ENCODE results near the gene ZNF76. TPM values are rescaled to one million over a fixed set of nuclear protein-coding genes. Genes with fewer than 3 reads are reported as not detected.
A peak's percentile ranks its signal among the peaks of the same experiment; 100 is the strongest.

Gene ZNF76
- total and polyA plus RNA-seq, 2 of the 13 experiments (the other 11 are each of a cell fraction or from before 2014, with no cell fraction given) = 13.2 to 26.4 TPM

DNA sequence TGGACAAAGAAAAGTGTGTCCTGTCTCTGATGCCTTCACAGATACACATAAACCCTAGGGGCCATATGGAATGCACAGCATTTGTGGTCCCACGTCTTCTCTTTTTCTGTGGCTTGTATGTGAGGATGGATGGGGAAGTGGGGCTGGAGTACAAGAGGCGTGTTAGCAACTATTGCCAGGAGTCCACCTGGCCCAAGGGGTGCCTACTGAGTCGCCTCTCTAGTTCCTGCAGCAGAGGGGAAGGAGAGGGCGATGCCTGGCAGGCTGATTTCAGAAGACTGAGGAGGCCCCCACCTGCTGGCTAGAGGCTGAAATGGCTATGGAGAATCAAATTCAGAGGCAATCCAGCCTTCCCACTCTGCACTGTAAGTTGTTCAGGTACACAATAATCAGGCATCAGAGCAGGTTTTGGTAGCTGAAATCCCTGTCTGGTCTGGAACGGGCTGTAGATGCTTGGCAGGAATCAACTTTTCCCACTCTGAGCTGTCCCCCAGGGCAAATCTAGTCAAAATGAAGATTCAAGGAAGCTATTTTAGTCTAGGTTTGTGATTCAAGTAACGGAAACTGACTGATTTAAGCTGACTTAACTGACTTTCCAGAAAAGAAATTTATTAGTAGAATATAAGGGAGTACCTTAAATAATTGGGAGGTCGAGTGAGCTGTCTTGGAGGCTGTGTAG, 68.0 kb downstream of the ZNF76 start (continued):
- TF ChIP-seq, protein P1, sequence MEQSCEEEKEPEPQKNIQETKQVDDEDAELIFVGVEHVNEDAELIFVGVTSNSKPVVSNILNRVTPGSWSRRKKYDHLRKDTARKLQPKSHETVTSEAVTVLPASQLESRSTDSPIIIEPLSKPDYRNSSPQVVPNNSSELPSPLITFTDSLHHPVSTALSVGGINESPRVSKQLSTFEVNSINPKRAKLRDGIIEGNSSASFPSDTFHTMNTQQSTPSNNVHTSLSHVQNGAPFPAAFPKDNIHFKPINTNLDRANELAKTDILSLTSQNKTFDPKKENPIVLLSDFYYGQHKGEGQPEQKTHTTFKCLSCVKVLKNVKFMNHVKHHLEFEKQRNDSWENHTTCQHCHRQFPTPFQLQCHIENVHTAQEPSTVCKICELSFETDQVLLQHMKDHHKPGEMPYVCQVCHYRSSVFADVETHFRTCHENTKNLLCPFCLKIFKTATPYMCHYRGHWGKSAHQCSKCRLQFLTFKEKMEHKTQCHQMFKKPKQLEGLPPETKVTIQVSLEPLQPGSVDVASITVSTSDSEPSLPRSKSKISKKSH (CRISPR knock-in tag; IDR thresholded peaks at IDR 0.05; ENCODE audit: borderline replicate concordance) = no peak
- TF ChIP-seq PAWR (CRISPR knock-in tag; IDR thresholded peaks at IDR 0.05; ENCODE audit: borderline replicate concordance) (no peak), ZNF790 (CRISPR knock-in tag; IDR thresholded peaks at IDR 0.05; ENCODE audit: borderline replicate concordance) (no peak), SOX6 (IDR thresholded peaks at IDR 0.05) (no peak), SOX6 (CRISPR knock-in tag; IDR thresholded peaks at IDR 0.05) (0 out of 2 replicates have a peak, but pooled peaks have one; percentile 19), ZNF782 (CRISPR knock-in tag; IDR thresholded peaks at IDR 0.05; ENCODE audit: borderline replicate concordance) (no peak), PRPF4 (IDR thresholded peaks at IDR 0.05; ENCODE audit: low read depth, low read length, poor library complexity, severe bottlenecking) (no peak), ZNF3 (CRISPR knock-in tag; IDR thresholded peaks at IDR 0.05) (no peak), TRIM24 (CRISPR knock-in tag; IDR thresholded peaks at IDR 0.05) (no peak), ZNF160 (CRISPR knock-in tag; IDR thresholded peaks at IDR 0.05) (no peak), THAP11 (CRISPR knock-in tag; IDR thresholded peaks at IDR 0.05) (no peak), ZNF569 (CRISPR knock-in tag; IDR thresholded peaks at IDR 0.05; ENCODE audit: borderline replicate concordance) (no peak), SMAD3 (CRISPR knock-in tag; IDR thresholded peaks at IDR 0.05) (0 out of 2 replicates have a peak, but pooled peaks have one; percentile 31), CC2D1A (CRISPR knock-in tag; IDR thresholded peaks at IDR 0.05) (no peak), CAMTA2 (CRISPR knock-in tag; IDR thresholded peaks at IDR 0.05; ENCODE audit: borderline replicate concordance) (no peak), SRF (IDR thresholded peaks at IDR 0.05; ENCODE audit: low read depth, low read length) (no peak), MXD4 (CRISPR knock-in tag; IDR thresholded peaks at IDR 0.05) (peak; percentile 34; the same call in 1 of the 2 replicates)
- TF ChIP-seq, protein P2, sequence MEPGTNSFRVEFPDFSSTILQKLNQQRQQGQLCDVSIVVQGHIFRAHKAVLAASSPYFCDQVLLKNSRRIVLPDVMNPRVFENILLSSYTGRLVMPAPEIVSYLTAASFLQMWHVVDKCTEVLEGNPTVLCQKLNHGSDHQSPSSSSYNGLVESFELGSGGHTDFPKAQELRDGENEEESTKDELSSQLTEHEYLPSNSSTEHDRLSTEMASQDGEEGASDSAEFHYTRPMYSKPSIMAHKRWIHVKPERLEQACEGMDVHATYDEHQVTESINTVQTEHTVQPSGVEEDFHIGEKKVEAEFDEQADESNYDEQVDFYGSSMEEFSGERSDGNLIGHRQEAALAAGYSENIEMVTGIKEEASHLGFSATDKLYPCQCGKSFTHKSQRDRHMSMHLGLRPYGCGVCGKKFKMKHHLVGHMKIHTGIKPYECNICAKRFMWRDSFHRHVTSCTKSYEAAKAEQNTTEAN (CRISPR knock-in tag; conservative IDR thresholded peaks at IDR 0.05) = no peak
- TF ChIP-seq, protein P3, sequence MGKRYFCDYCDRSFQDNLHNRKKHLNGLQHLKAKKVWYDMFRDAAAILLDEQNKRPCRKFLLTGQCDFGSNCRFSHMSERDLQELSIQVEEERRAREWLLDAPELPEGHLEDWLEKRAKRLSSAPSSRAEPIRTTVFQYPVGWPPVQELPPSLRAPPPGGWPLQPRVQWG (CRISPR knock-in tag; IDR thresholded peaks at IDR 0.05; ENCODE audit: borderline replicate concordance, low read depth) = no peak
- TF ChIP-seq, protein P4, sequence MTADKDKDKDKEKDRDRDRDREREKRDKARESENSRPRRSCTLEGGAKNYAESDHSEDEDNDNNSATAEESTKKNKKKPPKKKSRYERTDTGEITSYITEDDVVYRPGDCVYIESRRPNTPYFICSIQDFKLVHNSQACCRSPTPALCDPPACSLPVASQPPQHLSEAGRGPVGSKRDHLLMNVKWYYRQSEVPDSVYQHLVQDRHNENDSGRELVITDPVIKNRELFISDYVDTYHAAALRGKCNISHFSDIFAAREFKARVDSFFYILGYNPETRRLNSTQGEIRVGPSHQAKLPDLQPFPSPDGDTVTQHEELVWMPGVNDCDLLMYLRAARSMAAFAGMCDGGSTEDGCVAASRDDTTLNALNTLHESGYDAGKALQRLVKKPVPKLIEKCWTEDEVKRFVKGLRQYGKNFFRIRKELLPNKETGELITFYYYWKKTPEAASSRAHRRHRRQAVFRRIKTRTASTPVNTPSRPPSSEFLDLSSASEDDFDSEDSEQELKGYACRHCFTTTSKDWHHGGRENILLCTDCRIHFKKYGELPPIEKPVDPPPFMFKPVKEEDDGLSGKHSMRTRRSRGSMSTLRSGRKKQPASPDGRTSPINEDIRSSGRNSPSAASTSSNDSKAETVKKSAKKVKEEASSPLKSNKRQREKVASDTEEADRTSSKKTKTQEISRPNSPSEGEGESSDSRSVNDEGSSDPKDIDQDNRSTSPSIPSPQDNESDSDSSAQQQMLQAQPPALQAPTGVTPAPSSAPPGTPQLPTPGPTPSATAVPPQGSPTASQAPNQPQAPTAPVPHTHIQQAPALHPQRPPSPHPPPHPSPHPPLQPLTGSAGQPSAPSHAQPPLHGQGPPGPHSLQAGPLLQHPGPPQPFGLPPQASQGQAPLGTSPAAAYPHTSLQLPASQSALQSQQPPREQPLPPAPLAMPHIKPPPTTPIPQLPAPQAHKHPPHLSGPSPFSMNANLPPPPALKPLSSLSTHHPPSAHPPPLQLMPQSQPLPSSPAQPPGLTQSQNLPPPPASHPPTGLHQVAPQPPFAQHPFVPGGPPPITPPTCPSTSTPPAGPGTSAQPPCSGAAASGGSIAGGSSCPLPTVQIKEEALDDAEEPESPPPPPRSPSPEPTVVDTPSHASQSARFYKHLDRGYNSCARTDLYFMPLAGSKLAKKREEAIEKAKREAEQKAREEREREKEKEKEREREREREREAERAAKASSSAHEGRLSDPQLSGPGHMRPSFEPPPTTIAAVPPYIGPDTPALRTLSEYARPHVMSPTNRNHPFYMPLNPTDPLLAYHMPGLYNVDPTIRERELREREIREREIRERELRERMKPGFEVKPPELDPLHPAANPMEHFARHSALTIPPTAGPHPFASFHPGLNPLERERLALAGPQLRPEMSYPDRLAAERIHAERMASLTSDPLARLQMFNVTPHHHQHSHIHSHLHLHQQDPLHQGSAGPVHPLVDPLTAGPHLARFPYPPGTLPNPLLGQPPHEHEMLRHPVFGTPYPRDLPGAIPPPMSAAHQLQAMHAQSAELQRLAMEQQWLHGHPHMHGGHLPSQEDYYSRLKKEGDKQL (CRISPR knock-in tag; IDR thresholded peaks at IDR 0.05; ENCODE audit: low read depth) = no peak
